GM23248 (cell line): Measurements from ENCODE around the gene FOXN3. TPM values are rescaled to one million over a fixed set of nuclear protein-coding genes. Genes with fewer than 3 reads are reported as not detected.

ENCODE experiments used
- DNase-seq: peaks from one replicate; pipeline ENCODE4 v3.0.0-alpha.2; 2015
- H2AFZ ChIP-seq: fragments of 200-600 bp; sonication (generic); 2 replicates; pipeline ENCODE4 v1.6.1; 2016; ENCODE audit warnings: antibody characterized with exemption
- H3F3A ChIP-seq: fragments of 200-600 bp; sonication (generic); 2 replicates; pipeline ENCODE4 v1.6.1; 2016; ENCODE audit warnings: mild to moderate bottlenecking, antibody characterized with exemption, mixed run types; ENCODE audit not compliant: insufficient read depth
- H3K27ac ChIP-seq: fragments of 200-600 bp; sonication (generic); 2 replicates; pipeline ENCODE4 v1.5.1; 2016; ENCODE audit warnings: mild to moderate bottlenecking
- H3K27me3 ChIP-seq: fragments of 200-600 bp; sonication (generic); replicated peaks from 2 replicates; pipeline ENCODE4 v1.6.1; 2016; ENCODE audit warnings: mild to moderate bottlenecking; ENCODE audit not compliant: insufficient read depth
- H3K36me3 ChIP-seq: fragments of 200-600 bp; sonication (generic); 2 replicates; pipeline ENCODE4 v1.6.1; 2016; ENCODE audit warnings: low read depth, mild to moderate bottlenecking
- H3K4me1 ChIP-seq: fragments of 200-600 bp; sonication (generic); 2 replicates; pipeline ENCODE4 v1.6.1; 2016; ENCODE audit warnings: mild to moderate bottlenecking; ENCODE audit not compliant: insufficient read depth
- H3K4me2 ChIP-seq: fragments of 200-600 bp; sonication (generic); one replicate; pipeline ENCODE4 v1.6.1; 2016; ENCODE audit warnings: mild to moderate bottlenecking; ENCODE audit not compliant: unreplicated experiment
- H3K4me3 ChIP-seq: fragments of 200-600 bp; sonication (generic); 2 replicates; pipeline ENCODE4 v1.5.1; 2016; ENCODE audit warnings: mild to moderate bottlenecking
- H3K79me2 ChIP-seq: fragments of 200-600 bp; sonication (generic); 2 replicates; pipeline ENCODE4 v1.6.1; 2016; ENCODE audit warnings: mild to moderate bottlenecking; ENCODE audit not compliant: insufficient read depth
- H3K9ac ChIP-seq: fragments of 200-600 bp; sonication (generic); 2 replicates; pipeline ENCODE4 v1.6.1; 2016; ENCODE audit warnings: mild to moderate bottlenecking
- H3K9me2 ChIP-seq: fragments of 200-600 bp; sonication (generic); 2 replicates; pipeline ENCODE4 v1.6.1; 2016; ENCODE audit warnings: mixed run types, mild to moderate bottlenecking, moderate library complexity; ENCODE audit not compliant: insufficient read depth
- H3K9me3 ChIP-seq: fragments of 200-600 bp; sonication (generic); one replicate; pipeline ENCODE4 v1.6.1; 2017; ENCODE audit warnings: low read depth
- H4K20me1 ChIP-seq: fragments of 200-600 bp; sonication (generic); 2 replicates; pipeline ENCODE4 v1.6.0; 2016; ENCODE audit not compliant: insufficient read depth
- EZH2 ChIP-seq: fragments of 200-600 bp; sonication (generic); IDR thresholded peaks from 2 replicates; pipeline ENCODE4 v1.6.1; 2018; ENCODE audit warnings: antibody characterized with exemption, mild to moderate bottlenecking; ENCODE audit not compliant: insufficient read depth, poor library complexity, severe bottlenecking
- EZH2phosphoT487 ChIP-seq: fragments of 200-600 bp; sonication (generic); IDR thresholded peaks from 2 replicates; pipeline ENCODE4 v1.6.1; 2018; ENCODE audit warnings: antibody characterized with exemption, moderate library complexity, mild to moderate bottlenecking, low read depth; ENCODE audit not compliant: insufficient read depth
- WGBS, 2 experiments: methylation state at CpG; one replicate each; pipeline ENCODE4 v1.1.6; 2015 to 2017; ENCODE audit warnings: low lambda C conversion rate in 2 of 2, low coverage in 1 of 2; ENCODE audit errors: missing lambda C conversion rate in 2 of 2; 5-methylcytosine and 5-hydroxymethylcytosine counted together
- in situ Hi-C: fragments of 300-500 bp; cut with MboI; formaldehyde crosslinking; loops from 2 replicates; pipeline ENCODE4 v1.15.0; 2020
- polyA plus RNA-seq: library from polyadenylated mRNA; unstranded; fragments of >200 nt; fragmentation: Nextera tagmentation; extraction: Ambion mirVana; gene quantifications from 2 replicates; pipeline ENCODE4 v1.2.1, GENCODE V29; 2016
- total RNA-seq: library from RNA; depleted of rRNA; stranded (reverse); fragments of >200 nt; shearing (Covaris generic); gene quantifications from 2 replicates; pipeline ENCODE4 v1.2.3, GENCODE V29; 2014

FOXN3 gene
- total and polyA plus RNA-seq, 2 experiments from 2014 or later: 18.6 to 19.0 TPM

- peaks cover 20% of the 10 kb centered on the region for H3K4me1 ChIP-seq
- TF ChIP-seq EZH2 (no peak), EZH2phosphoT487 (no peak)
- H3K27me3 ChIP-seq: no peaks in the 10 kb centered on the region
- no peaks in the 10 kb centered on the region for H4K20me1 ChIP-seq
- H3K4me2 ChIP-seq: no peak overlapping the region
- DNase-seq: no peak
- no peak overlapping the region for H3K27ac ChIP-seq
- H3K4me3 ChIP-seq: no peak overlapping the region
- in situ Hi-C loops: no loop called here
- H3K79me2 ChIP-seq: no peaks in the 10 kb centered on the region
- H3F3A ChIP-seq: peaks cover 10% of the 10 kb centered on the region
- no peaks in the 10 kb centered on the region for H3K9me3 ChIP-seq
- H3K36me3 ChIP-seq: no peaks in the 10 kb centered on the region
- no peaks in the 10 kb centered on the region for H3K9me2 ChIP-seq
- no peak overlapping the region for H2AFZ ChIP-seq
- WGBS, 2 experiments: 89% methylated on average over 11 of the region's 11 CpGs
- H3K9ac ChIP-seq: no peak overlapping the region
Measured at GRCh38 chr14:89440986-89441909, 24.2 kb upstream of the FOXN3 start.

- Histone ChIP-seq H3K4me3 (no peak overlapping the region), H3K27ac (no peak overlapping the region), H3K4me2 (no peak overlapping the region), H3K27me3 (no peaks in the 10 kb centered on the region), H3K36me3 (no peaks in the 10 kb centered on the region), H3K9ac (no peak overlapping the region), H4K20me1 (no peaks in the 10 kb centered on the region), H3K9me3 (no peaks in the 10 kb centered on the region), H2AFZ (no peak overlapping the region), H3K79me2 (no peaks in the 10 kb centered on the region), H3F3A (peaks cover 5% of the 10 kb centered on the region; the same call in 1 of the 2 replicates), H3K9me2 (no peaks in the 10 kb centered on the region), H3K4me1 (peaks cover 4% of the 10 kb centered on the region)
- 84 to 85% methylated on average over 15 of the region's 15 CpGs for WGBS, 2 experiments
- no peak for DNase-seq
- TF ChIP-seq EZH2: no peak
- no peak for TF ChIP-seq EZH2phosphoT487
- in situ Hi-C loops: no loop called here
Measured at GRCh38 chr14:89435892-89436656, 19.0 kb upstream of the FOXN3 start.

- Histone ChIP-seq H3K9me2 (no peaks in the 10 kb centered on the region), H3K4me1 (peaks cover 9% of the 10 kb centered on the region), H3F3A (peaks cover 11% of the 10 kb centered on the region), H3K27ac (no peak overlapping the region), H3K27me3 (no peaks in the 10 kb centered on the region), H4K20me1 (no peaks in the 10 kb centered on the region), H2AFZ (no peak overlapping the region), H3K9ac (no peak overlapping the region), H3K4me3 (no peak overlapping the region), H3K9me3 (no peaks in the 10 kb centered on the region), H3K79me2 (no peaks in the 10 kb centered on the region), H3K4me2 (no peak overlapping the region), H3K36me3 (no peaks in the 10 kb centered on the region)
- TF ChIP-seq EZH2: no peak
- no peak for TF ChIP-seq EZH2phosphoT487
- in situ Hi-C loops: no loop called here
- WGBS, 2 experiments: 94 to 96% methylated on average over 7 of the region's 7 CpGs
- no peak for DNase-seq
Measured at GRCh38 chr14:89435492-89435891, 18.5 kb upstream of the FOXN3 start.

GRCh38 chr14:89432226-89432625 lies 15.2 kb upstream of the FOXN3 start:
- Histone ChIP-seq H3K9me3 (no peaks in the 10 kb centered on the region), H3K36me3 (no peaks in the 10 kb centered on the region), H3K4me2 (no peak overlapping the region), H3K4me3 (no peak overlapping the region), H3K27me3 (no peaks in the 10 kb centered on the region), H4K20me1 (no peaks in the 10 kb centered on the region), H3K9ac (no peak overlapping the region), H3K79me2 (no peaks in the 10 kb centered on the region), H3K4me1 (peaks cover 42% of the 10 kb centered on the region), H2AFZ (no peak overlapping the region), H3K27ac (no peak overlapping the region), H3K9me2 (no peaks in the 10 kb centered on the region), H3F3A (peaks cover 40% of the 10 kb centered on the region)
- TF ChIP-seq EZH2 (no peak), EZH2phosphoT487 (no peak)
- no peak for DNase-seq
- 99 to 100% methylated on average over 4 of the region's 4 CpGs for WGBS, 2 experiments
- in situ Hi-C loops: no loop called here
